Kidney epithelial cell (primary cell): ENCODE data around the gene CPXM1. TPM values are rescaled to one million over a fixed set of nuclear protein-coding genes. Genes with fewer than 3 reads are reported as not detected.

Experiments
- DNase-seq: peaks from one replicate; pipeline ENCODE4 v3.0.0-alpha.2; 2010; ENCODE audit warnings: low read depth
- H3K27me3 ChIP-seq: 2 replicates; pipeline ENCODE4 v1.6.0; 2011; ENCODE audit warnings: low read length; ENCODE audit not compliant: control insufficient read depth, insufficient read depth
- H3K36me3 ChIP-seq: 2 replicates; pipeline ENCODE4 v1.5.1; 2011; ENCODE audit warnings: low read length; ENCODE audit not compliant: control insufficient read depth, insufficient read depth
- H3K4me3 ChIP-seq: 2 replicates; pipeline ENCODE4 v1.5.1; 2011; ENCODE audit warnings: low read depth, mild to moderate bottlenecking, control low read depth, low read length
- total RNA-seq: library from RNA; depleted of rRNA; stranded (reverse); fragments of >200 nt; gene quantifications from 2 replicates; pipeline ENCODE4 v1.2.3, GENCODE V29; 2015
- TF ChIP-seq, protein P1 (sequence below): IDR thresholded peaks from 2 replicates; pipeline ENCODE4 v1.5.1; 2011; ENCODE audit warnings: mild to moderate bottlenecking, moderate library complexity, low read length, control low read depth, inconsistent platforms; ENCODE audit not compliant: insufficient read depth, poor library complexity, severe bottlenecking

The CPXM1 gene
- total RNA-seq, 1 donor from 2014 or later, result 68.7 TPM

DNA sequence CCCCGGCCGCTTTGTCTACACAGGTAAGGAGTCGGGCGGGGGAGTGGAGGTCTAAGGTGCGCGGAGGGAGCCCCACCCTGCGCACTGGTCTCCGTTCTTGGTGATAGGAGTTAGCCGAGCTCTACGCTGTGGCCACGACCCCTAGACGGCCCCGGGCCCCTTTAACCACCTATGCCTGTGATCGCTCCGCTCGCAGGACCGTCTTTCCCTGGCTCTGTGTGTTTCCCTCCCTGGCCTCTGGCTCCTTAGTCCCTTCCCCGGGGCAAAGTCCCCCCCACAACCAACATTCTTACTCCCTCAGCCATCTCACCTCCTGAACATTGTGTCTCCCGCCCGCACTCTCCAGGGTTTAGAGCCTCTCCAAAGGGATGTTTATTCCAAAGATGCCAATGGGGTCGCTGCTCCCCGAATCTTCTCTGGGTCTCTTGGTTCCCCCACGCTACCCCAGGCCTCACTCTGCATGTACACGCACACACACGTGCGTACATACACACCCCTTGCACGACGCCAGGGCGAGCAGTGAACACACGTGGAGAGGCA, 50.4 kb downstream of the CPXM1 start:
- no peak overlapping the region for H3K4me3 ChIP-seq
- TF ChIP-seq, protein P1, sequence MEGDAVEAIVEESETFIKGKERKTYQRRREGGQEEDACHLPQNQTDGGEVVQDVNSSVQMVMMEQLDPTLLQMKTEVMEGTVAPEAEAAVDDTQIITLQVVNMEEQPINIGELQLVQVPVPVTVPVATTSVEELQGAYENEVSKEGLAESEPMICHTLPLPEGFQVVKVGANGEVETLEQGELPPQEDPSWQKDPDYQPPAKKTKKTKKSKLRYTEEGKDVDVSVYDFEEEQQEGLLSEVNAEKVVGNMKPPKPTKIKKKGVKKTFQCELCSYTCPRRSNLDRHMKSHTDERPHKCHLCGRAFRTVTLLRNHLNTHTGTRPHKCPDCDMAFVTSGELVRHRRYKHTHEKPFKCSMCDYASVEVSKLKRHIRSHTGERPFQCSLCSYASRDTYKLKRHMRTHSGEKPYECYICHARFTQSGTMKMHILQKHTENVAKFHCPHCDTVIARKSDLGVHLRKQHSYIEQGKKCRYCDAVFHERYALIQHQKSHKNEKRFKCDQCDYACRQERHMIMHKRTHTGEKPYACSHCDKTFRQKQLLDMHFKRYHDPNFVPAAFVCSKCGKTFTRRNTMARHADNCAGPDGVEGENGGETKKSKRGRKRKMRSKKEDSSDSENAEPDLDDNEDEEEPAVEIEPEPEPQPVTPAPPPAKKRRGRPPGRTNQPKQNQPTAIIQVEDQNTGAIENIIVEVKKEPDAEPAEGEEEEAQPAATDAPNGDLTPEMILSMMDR, result no peak
- H3K27me3 ChIP-seq, result peaks cover 75% of the 10 kb centered on the region

DNA sequence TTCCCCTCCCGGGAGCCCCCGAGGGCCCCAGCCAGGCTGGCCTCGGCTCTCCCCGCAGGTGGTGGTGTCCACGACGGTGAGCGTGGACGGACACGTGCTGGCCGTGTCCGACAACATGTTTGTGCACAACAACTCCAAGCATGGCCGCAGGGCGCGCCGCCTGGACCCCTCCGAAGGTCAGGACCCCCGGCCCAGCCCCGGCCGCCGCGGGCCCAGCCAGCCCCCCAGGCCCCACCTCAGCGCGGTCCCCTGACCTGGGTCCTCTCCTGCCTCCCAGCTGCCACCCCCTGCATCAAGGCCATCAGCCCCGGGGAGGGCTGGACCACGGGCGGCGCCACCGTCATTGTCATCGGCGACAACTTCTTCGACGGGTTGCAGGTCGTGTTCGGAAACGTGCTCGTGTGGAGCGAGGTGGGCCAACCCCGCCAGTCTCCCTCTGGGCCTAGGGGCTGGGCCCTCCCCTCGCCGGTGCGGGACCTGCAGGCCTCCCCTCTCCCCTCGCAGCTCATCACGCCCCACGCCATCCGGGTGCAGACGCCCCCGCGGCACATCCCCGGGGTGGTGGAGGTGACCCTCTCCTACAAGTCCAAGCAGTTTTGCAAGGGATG, 51.0 kb downstream of the CPXM1 start:
- DNase-seq, result no peak
- peaks cover 69% of the 10 kb centered on the region for H3K27me3 ChIP-seq
- TF ChIP-seq, protein P1, result no peak

More for the DNA sequence above, 50.4 kb downstream of the CPXM1 start:
- no peak for DNase-seq
- no peaks in the 10 kb centered on the region for H3K36me3 ChIP-seq

DNA sequence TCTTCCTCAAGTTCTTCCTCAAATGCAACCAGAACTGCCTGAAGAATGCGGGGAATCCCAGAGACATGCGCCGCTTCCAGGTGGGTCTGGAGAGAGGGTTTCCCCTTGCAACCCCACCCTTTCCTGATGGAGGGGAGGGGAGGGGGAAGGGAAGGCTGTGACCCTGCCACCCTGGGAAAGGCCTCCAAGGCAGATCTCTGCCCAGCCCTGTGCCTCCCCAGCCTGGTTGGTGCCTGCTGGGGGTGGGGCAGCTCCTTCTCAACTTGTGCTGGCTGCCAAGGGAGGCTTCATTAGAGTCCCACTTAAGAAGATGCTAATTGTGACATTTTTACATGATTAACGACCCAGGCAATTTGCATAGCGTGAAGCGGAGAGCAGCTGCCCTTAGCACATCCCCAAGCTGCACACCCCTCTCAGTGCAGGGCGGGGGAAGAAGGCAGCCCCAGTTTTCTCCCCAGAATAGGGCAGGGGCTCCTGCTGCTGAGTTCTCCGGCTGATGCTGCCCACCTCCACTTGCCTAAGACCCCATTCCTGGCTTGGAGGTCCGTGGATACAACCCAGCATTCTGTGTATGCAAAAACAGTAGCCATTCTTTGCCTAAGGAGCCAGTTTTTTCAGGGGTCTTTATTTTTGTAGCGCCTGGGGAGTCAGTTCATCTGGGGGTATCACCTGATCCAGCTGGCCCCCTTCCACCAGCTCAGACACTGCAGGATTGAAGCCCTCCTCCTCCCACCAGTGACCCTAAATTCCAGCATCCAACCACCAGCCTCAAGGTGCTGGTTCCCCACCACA, 51.7 kb downstream of the CPXM1 start:
- TF ChIP-seq, protein P1, result no peak

More for the DNA sequence above, 51.0 kb downstream of the CPXM1 start:
- Histone ChIP-seq H3K4me3 (no peak overlapping the region), H3K36me3 (no peaks in the 10 kb centered on the region)

DNA sequence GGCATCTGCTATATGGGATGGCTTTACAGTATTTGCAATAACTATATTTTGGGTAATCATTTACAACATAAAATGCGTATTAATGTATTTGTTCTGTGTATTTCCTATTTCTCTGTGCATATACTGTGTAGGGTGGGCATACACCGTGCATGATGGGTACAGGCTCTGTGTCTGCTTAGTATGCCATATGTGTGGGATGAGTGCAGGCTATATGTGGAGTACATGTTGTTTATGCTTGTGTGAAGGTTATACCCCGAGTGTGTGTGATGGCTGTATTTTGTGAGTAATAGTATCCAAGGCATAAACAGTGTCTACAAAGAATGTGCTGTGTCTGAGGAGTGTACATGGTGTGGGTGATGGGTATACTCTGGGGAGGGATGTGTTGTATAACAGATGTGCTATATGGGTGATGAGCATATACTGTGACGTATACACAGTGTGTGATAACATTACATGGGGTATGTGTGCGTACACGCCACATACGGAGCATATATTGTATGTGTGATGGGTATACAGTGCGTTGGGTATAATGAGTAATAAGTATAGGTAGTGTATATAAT, 52.7 kb downstream of the CPXM1 start:
- TF ChIP-seq, protein P1, result no peak
- Histone ChIP-seq H3K4me3 (no peak overlapping the region), H3K36me3 (no peaks in the 10 kb centered on the region), H3K27me3 (peaks cover 60% of the 10 kb centered on the region)
- DNase-seq, result no peak

More for the DNA sequence above, 51.7 kb downstream of the CPXM1 start:
- H3K27me3 ChIP-seq, result peaks cover 62% of the 10 kb centered on the region
- no peak for DNase-seq
- no peaks in the 10 kb centered on the region for H3K36me3 ChIP-seq
- no peak overlapping the region for H3K4me3 ChIP-seq

DNA sequence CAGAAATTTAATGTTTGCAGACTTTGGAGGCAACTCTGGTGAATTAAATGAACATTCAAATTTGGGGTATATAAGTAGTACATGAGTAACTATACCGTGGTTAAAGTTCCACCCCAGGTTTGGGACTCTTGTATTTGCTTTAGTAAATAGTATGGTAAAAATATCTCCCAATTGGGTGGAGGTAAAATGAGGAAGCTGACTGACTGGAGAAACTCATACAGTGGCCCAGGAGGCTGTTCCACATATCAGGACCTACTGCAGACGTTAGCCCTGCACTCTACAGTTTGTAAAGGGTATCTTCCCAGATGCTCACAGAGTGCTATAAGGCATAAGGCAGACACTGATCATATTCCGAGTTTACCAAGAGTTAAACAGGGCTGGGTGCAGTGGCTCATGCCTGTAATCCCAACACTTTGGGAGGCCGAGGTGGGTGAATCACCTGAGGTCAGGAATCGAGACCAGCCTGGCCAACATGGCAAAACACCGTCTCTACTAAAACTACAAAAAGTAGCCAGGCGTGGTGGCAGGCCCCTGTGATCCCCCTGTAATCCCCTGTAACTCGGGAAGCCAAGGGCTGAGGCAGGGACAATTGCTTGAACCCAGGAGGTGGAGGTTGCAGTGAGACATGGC, 53.7 kb downstream of the CPXM1 start:
- TF ChIP-seq, protein P1, result no peak
- H3K27me3 ChIP-seq, result peaks cover 57% of the 10 kb centered on the region
- DNase-seq, result no peak

More for the DNA sequence above, 53.7 kb downstream of the CPXM1 start:
- no peaks in the 10 kb centered on the region for H3K36me3 ChIP-seq
- no peak overlapping the region for H3K4me3 ChIP-seq
